Adrenal gland (tissue), 12 donors: ENCODE results near the gene CPXM2. TPM values are rescaled to one million over a fixed set of nuclear protein-coding genes. Genes with fewer than 3 reads are reported as not detected.

Experiments used
- DNase-seq, 7 donors: peaks; one replicate each; pipeline ENCODE4 v3.0.0-alpha.2; 2019 to 2020
- H3K27ac ChIP-seq, 5 donors: fragments of 200-600 bp; sonication (generic) in 4 of 5; 1 replicate in 3 of 5; 2 replicates in 2 of 5; pipeline versions ENCODE4 v1.5.1 to v1.8.0; 2016 to 2020; ENCODE audit warnings: mild to moderate bottlenecking in 1 of 5
- H3K27me3 ChIP-seq: fragments of 200-600 bp; 2 replicates; pipeline ENCODE4 v1.8.0; 2021
- H3K36me3 ChIP-seq, 2 donors: fragments of 200-600 bp; replicated peaks in 1 of 2; 1 replicate in 1 of 2; 2 replicates in 1 of 2; pipeline versions ENCODE4 v1.5.1 to v1.8.0; 2018 to 2022
- H3K4me1 ChIP-seq, 2 donors: fragments of 200-600 bp; replicated peaks in 1 of 2; 1 replicate in 1 of 2; 2 replicates in 1 of 2; pipeline versions ENCODE4 v1.5.1 to v1.8.0; 2018 to 2021
- H3K4me3 ChIP-seq, 4 donors: fragments of 200-600 bp; sonication (generic) in 3 of 4; one replicate each; pipeline ENCODE4 v1.5.1; 2016 to 2018
- H3K9me3 ChIP-seq, 3 donors: fragments of 200-600 bp; sonication (generic) in 1 of 3; replicated peaks in 1 of 3; 1 replicate in 2 of 3; 2 replicates in 1 of 3; pipeline versions ENCODE4 v1.5.1 to v1.8.0; 2016 to 2021
- CTCF ChIP-seq, 6 experiments: fragments of 450-650 bp in 4 of 6; fragments of 200-600 bp in 2 of 6; sonication (generic) in 1 of 6; IDR thresholded peaks; 1 replicate in 5 of 6; 2 replicates in 1 of 6; pipeline versions ENCODE4 v1.5.1 to v1.8.0; 2016 to 2021; ENCODE audit warnings: antibody characterized with exemption in 6 of 6, mild to moderate bottlenecking in 2 of 6, moderate library complexity in 1 of 6
- POLR2A ChIP-seq, 2 donors: fragments of 450-650 bp; IDR thresholded peaks; one replicate each; pipeline ENCODE4 v1.6.1; 2017; ENCODE audit warnings: antibody characterized with exemption in 2 of 2, mild to moderate bottlenecking in 2 of 2, moderate library complexity in 1 of 2
- WGBS, 4 donors: extraction: QIAGEN DNeasy Blood & Tissue Kit in 2 of 4; methylation state at CpG; one replicate each; pipeline versions ENCODE4 v1.1.5 to v1.1.7; 2013 to 2017; 5-methylcytosine and 5-hydroxymethylcytosine counted together
- intact Hi-C, 2 donors: fragments of 100-400 bp; cut with DNase I; formaldehyde crosslinking; loops; one replicate each; pipeline versions ENCODE4 v1.14.1 to v1.15.0; 2022 to 2023
- polyA plus RNA-seq, 3 donors: library from polyadenylated mRNA; stranded (reverse); fragments of 200-250 nt in 2 of 3; fragments of 350-450 nt in 1 of 3; fragmentation: Illumina TruSeq in 1 of 3; extraction: RNeasy Lipid Tissue Mini Kit (QIAGEN cat#74804) in 1 of 3; gene quantifications; one replicate each; pipeline ENCODE4 v1.2.3, GENCODE V29; 2013 to 2014
- total RNA-seq, 9 donors: library from RNA; depleted of rRNA in 4 of 9; stranded (reverse); fragments of >200 nt in 4 of 9; fragments of 120-200 nt in 1 of 9; fragmentation: NEBNext Ultra II Directional in 1 of 9; extraction: Animal tissue kit (Norgen Biotek cat#: 25700) in 1 of 9; gene quantifications; one replicate each; pipeline versions ENCODE4 v1.1.0 to v1.2.4, GENCODE V29; 2013 to 2023
- donor health status: healthy with polysubstance abuse.
- donor health status: Bipolar disorder and iron deficiency.
- donor health status: DM: yes; HTN: yes; CAD: no.
- donor health status: DM: no; HTN: no; CAD: no.
- donor health status: DM: no; HTN: no; CAD: no.
- donor health status: DM: yes; HTN: yes; CAD: no.

CPXM2 gene
- total and polyA plus RNA-seq, 12 donors = 0.17 to 10.8 (median 4.3) TPM

- no peak for TF ChIP-seq POLR2A (IDR thresholded peaks at IDR 0.05)
- TF ChIP-seq CTCF (IDR thresholded peaks at IDR 0.05) = no peak
- 64 to 70% (median 69%) methylated on average over 5 to 7 of the region's 7 CpGs for whole genome bisulfite sequencing, 4 donors
- no peak overlapping the region for H3K4me3 ChIP-seq
- no peak overlapping the region for H3K27ac ChIP-seq
- H3K27me3 ChIP-seq = no peaks in the 10 kb centered on the region
- intact Hi-C loops = no loop called here
- H3K4me1 ChIP-seq = no peaks in the 10 kb centered on the region
- H3K9me3 ChIP-seq = no peaks in the 10 kb centered on the region
- H3K36me3 ChIP-seq = no peaks in the 10 kb centered on the region
- DNase-seq = no peak
Measured at GRCh38 chr10:123878666-123879303, 12.8 kb downstream of the CPXM2 start.

GRCh38 chr10:123870260-123870659 lies 21.3 kb downstream of the CPXM2 start:
- TF ChIP-seq CTCF (IDR thresholded peaks at IDR 0.05) (no peak), POLR2A (IDR thresholded peaks at IDR 0.05) (no peak)
- H3K4me1 ChIP-seq = no peaks in the 10 kb centered on the region
- no peaks in the 10 kb centered on the region for H3K36me3 ChIP-seq
- no peaks in the 10 kb centered on the region for H3K27me3 ChIP-seq
- no peak overlapping the region for H3K4me3 ChIP-seq
- DNase-seq = peak in 1 of 7 donors; percentile 33
- H3K9me3 ChIP-seq = no peaks in the 10 kb centered on the region
- 48 to 63% (median 55%) methylated on average over 5 to 8 of the region's 8 CpGs for WGBS, 4 donors
- intact Hi-C loops = no loop called here
- no peak overlapping the region for H3K27ac ChIP-seq

DNA sequence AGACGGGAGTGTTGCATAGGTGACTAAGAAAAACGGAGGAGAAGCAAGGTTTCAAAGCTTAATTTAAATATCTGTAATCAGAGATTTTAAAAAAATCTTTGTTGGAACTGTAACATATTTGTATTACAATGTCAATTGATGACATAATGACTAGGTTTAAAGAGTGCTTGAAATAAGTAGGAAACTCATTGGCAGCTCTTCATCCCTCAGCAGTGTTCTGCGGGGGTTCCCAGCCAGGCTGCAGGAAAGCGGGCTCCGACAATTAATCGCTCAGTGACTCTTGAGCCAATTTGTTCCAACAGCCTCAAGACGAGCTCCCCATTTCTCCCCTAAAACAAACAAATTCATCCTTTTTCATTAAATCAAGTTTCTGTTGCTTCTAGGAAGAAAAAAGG lies 22.6 kb downstream of the CPXM2 start:
- Histone ChIP-seq H3K4me1 (no peaks in the 10 kb centered on the region), H3K4me3 (no peak overlapping the region), H3K36me3 (no peaks in the 10 kb centered on the region), H3K9me3 (no peaks in the 10 kb centered on the region), H3K27me3 (no peaks in the 10 kb centered on the region), H3K27ac (no peak overlapping the region)
- intact Hi-C loops = no loop called here
- TF ChIP-seq CTCF (IDR thresholded peaks at IDR 0.05) = no peak
- TF ChIP-seq POLR2A (IDR thresholded peaks at IDR 0.05) = no peak
- DNase-seq = no peak
- WGBS, 4 donors = 75 to 79% (median 78%) methylated on average over 7 of the region's 7 CpGs

DNA sequence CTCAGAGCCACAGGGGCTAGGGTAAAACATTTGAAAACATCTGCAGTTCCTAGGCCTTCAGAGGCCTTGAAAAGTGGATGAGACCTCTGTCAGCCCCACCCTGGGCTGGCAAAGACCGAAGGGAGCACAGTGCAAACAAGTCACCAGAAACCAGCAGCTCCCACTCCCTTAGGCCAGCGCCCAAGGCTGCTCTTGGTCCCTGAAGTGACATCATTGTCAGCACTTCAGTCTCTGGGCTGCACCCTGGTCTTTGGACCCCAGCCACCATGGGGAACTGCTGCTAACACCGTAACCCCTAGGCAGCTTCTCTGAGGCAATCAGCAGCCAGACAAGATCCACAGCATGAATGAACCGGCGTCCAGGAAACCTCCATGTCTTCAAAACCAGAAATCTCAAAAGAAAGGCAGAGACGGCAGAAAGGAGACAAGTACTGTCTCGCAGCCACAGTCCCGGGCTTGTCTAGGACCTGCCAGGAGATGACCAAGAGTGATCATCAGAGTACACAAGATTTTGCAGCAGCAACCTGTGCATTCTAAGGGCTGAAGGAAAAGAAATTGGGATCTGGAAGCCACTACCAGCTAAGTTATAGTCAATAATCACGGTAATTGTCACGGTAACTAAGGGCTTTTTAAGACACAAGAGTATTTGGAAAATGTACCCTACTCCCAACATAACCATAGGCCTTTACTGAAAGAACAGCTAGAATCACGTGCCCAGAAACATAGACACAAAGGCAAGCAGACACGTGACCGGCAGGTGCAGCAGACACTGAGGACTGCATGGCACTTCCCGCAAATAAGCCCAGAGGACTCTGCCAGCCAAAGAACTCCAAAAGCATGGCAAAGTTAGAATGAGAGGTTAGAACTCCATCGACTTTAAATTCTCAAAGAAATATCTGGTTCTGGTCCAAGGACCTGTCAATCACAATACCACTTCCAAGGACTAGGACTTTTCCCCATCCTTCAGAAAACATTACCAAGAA lies 23.3 kb downstream of the CPXM2 start:
- TF ChIP-seq POLR2A (IDR thresholded peaks at IDR 0.05) (no peak), CTCF (IDR thresholded peaks at IDR 0.05) (no peak)
- WGBS, 4 donors = 79 to 83% (median 82%) methylated on average over 15 of the region's 15 CpGs
- Histone ChIP-seq H3K4me1 (no peaks in the 10 kb centered on the region), H3K27me3 (no peaks in the 10 kb centered on the region), H3K4me3 (no peak overlapping the region), H3K27ac (no peak overlapping the region), H3K36me3 (no peaks in the 10 kb centered on the region), H3K9me3 (no peaks in the 10 kb centered on the region)
- intact Hi-C loops = no loop called here
- peak in 1 of 7 donors; percentile 38 for DNase-seq
